Fibroblast of peridontal ligament (primary cell): ENCODE measurements around the gene FRAS1.
"Not testable (repeated sequence)": the region's sequence is repeated elsewhere in the genome, so short reads cannot be mapped to it uniquely, and the experiment has no call there.

Experiments used
- DNase-seq: peaks from one replicate; pipeline ENCODE4 v3.0.0-alpha.2; 2010; ENCODE audit errors: extremely low read depth

The FRAS1 gene

GRCh38 chr4:78548889-78549288, 491.8 kb downstream of the FRAS1 start:
- DNase-seq = not testable (repeated sequence)

- no peak for DNase-seq
Observed at GRCh38 chr4:78551420-78552351, 494.6 kb downstream of the FRAS1 start, which contains the start of gene ANXA3. ANXA3 (plus strand) TSS chr4:78551770; CDS start chr4:78554474, 2,704 bp downstream.

- DNase-seq = no peak
Observed at GRCh38 chr4:78552389-78553042, 495.4 kb downstream of the FRAS1 start.

DNA sequence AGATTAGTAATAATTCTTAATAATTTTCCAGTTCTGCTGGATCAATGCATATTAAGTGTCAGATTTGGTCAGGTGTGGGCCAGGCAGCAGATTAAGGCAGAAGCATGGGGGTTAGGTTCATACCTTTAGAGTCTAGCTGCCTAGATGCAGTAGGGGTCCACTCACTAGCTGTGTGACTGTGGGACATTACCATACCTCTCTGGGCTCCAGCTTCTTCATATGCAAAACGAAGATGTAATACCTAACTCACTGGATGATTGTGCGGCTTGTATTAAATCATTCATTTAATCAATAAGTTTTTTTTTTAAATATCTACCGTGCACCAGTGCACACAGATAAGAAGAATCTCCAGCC, 495.9 kb downstream of the FRAS1 start:
- no peak for DNase-seq

DNA sequence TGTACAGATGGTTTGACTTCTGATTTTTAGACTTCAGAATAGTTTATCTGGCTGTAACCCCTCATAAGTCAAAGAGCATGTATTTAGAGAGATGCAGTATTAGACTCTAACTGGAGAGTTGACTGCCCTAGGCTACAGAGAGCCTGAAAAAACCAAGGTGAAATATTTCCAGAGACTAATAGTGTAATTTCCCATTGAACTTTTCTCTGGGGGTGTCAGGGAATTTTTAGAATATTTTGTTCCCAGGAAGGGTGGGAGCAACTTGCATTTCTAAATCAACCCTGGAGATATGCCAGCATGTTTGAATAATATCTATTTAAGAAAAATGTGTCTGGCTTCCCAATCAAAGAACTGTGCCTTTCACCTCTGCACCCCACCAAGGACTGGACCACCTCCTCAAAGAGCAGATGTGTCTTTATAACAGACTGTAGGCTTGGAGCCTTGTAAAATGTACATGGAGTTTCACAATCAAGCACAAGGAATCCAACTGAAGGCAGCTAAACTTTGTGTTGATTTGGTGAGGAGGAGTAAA, 496.5 kb downstream of the FRAS1 start:
- no peak for DNase-seq

DNA sequence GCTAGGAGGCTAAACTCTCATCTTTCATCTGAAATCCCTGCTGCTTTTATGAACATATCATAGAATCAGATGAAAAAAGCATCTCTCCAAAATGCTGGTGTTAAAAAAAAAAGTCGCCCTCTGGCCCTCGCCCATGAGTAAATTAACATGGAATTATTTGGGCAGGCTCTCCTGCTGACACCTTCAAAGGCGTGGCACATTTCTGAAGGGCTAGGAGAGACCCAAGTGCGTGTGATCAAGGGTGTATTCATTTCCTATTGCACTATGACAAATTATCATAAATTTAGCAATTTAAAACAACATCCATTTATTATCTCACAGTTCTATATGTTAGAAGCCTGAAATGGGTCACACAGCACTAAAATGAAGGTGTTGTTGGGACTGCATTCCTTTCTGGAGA, 499.5 kb downstream of the FRAS1 start:
- DNase-seq = no peak

DNA sequence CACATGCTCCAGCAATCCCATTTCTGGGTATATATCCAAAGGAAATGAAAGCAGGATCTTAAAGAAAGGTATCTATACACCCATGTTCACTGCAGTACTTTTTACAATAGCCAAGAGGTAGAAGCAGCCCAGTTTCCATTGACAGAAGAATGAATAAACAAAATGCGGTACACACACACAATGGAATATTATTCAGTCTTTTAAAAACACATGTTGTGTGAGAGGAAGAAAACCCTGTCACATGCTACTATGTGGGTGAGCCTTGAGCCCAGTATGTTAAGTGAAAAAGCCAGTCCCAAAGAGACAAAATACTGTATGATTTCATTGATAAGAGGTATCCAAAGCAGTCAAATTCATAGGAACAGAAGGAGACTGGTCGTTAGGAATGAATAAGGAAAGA, 500.7 kb downstream of the FRAS1 start:
- DNase-seq = no peak

DNA sequence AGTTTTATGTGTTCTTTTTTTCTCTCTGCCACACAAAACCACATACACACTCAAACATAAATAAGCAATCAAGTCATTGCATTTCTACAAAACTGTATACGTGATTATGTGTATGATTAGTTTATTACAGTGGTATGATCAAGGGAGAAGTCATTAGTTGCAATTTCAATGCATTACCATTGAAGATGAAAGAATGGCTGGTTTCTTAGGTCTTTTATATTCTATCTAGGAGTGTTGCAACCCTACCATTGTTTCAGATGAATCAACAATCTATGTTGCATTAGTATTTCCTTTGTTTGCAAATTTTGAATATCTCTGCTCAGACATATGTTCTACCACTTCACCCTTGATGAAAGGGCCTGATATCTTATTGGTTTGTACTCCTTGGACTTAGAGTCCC, 501.3 kb downstream of the FRAS1 start:
- DNase-seq = no peak

GRCh38 chr4:78560296-78560963, 503.3 kb downstream of the FRAS1 start:
- peak; percentile 69 for DNase-seq

DNA sequence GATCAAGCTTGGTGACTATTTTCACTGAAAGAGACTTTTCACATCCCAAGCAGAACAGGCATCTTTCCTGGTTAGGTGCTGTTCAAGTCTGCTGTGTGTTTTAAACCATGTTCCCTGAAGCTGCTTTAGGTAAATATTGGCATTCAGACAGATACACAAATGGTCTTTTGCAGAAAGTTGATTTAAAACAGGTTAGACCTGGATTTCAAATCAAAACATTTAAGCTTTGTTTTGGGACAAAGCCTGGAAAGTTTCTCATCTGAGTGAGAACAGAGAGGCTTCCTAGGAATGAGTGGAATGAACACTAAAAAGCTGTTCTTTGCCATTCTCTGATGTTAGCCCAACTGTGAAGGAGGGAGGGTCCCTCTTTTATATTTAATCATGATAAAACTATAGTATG, 504.6 kb downstream of the FRAS1 start:
- peak; percentile 35 for DNase-seq

- no peak for DNase-seq
Observed at GRCh38 chr4:78562687-78563086, 505.6 kb downstream of the FRAS1 start.

- DNase-seq = peak; percentile 59
Observed at GRCh38 chr4:78565971-78566372, 508.8 kb downstream of the FRAS1 start.

DNA sequence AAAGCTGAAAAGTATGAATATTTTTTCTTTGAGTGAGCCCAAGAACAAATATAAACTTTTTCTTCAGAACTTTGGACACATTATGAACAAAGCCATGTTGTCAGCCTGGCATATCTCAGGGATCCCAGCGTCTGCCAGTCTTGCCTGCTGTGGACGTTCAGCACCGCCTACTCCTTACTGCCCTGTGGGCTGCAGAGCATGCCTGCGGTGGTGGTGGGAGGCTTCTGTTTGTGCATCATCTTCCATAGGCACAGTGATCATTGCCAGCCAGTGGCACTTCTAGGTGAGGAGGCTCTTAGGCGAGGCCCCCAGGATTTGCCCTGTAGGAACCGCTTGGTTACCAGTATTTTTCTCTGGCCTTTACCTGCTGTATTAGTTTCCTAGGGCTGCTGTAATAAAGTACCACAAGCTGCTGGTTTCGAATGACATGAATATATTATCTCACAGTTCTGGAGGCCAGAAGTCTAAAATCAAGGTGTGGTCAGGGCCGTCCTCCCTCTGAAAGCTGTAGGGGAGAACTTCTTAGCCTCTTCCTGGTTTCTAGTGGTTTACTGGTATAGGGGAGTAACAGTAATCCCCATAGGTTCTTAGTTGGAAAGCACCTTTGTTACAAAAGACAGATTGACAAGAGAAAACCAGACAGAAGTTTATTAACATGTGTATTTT, 509.8 kb downstream of the FRAS1 start:
- no peak for DNase-seq

GRCh38 chr4:78567500-78568060, 510.5 kb downstream of the FRAS1 start:
- no peak for DNase-seq

- DNase-seq = no peak
Observed at GRCh38 chr4:78568640-78569305, 511.6 kb downstream of the FRAS1 start.

DNA sequence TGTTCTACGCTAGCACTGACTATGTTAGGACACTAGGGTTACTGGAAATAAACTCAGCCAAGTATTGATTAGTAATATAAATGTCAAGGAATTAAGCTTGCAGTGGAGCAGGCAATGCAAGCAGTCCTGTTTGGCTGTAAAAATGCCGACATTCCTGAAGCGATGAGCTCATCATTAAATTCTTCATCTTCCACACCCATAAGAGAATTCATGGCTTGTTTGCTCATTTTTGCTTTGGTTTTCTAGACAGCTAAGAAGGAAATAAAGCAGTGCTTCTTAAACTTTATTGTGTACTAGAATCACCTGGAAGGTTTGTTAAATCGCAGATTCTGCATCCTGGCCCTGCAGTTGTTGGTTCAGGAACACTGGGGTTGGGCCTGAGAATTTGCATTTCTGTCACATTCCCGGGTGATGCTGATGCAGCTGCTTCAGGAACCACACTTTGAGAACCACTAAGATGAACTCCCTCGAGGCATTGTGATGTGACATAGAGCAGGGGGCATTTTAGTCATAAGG, 512.2 kb downstream of the FRAS1 start:
- DNase-seq = peak; percentile 80

DNA sequence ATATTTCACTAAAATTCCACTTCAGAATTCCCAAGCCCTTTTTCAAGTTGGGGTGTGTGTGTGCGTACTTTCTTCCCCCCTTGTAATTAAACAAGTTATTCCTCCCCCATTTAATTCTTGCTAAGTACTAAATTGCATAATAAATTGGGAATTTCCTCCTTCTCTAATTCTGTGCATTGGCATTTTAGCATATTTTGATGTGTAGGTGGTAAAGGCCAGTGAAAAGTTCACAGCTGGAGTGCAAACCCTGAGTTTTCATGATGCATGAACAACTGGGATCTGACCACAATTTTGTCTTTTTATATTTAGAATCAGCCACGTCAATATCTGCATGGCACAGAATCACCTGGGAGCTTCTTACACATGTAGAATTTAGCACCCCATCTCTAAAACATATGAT, 513.0 kb downstream of the FRAS1 start:
- no peak for DNase-seq

DNA sequence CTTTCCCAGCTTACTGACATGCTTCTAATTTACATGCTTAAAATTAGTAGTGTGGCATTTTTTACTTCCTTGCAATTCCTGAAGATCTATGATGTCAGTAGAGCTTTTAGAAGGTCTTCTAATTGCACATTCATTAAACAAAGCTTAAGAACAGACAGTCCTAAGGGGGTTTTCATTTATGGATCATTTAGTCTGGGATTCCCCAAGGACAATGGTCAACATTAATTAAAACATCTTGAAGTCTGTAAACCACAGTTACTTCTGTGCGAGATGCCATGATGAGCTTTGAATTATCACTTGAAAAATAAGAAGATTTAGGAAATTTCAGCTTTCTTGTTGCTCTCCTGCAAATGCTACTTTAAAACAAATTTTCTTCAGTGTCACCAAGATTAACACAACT, 514.7 kb downstream of the FRAS1 start:
- no peak for DNase-seq

DNA sequence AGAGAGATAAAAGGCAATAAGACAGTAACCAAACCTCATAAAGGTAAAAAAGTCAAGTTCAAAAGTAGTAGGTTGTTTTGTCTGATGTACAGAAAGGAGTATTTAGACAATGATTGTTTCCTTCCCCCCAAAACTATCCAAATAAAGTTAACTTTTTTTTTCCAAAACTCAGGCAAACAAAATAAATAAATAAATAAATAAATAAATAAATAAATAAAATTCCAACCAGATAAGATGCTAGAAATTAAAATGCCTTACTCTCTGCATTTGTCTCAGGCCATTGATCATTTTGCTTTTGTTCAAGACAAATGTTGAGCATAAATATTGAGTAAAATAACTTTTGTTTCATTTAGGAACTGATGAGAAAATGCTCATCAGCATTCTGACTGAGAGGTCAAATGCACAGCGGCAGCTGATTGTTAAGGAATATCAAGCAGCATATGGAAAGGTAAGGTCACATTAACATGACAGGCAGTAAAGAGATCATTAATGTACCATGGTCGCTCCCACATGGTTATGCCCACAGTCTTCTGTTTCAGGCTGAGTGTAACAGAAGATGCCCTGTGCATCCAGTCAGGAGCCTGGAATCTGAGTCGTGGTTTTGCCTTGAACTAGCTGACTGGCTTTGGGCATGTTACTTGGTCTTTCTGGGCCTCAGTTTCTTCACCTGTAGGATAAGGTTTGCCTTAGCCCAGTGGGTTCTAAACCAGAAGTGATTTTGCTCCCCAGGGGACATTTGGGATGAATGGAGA, 521.7 kb downstream of the FRAS1 start:
- no peak for DNase-seq

GRCh38 chr4:78581618-78582017, 524.5 kb downstream of the FRAS1 start:
- no peak for DNase-seq
